T-helper 2 cell treated with Interferon-gamma antibody and Interleukin-4, amounts not matched to agents 100 ng/mL and 5 ng/mL, for 36 hours (primary cell): ENCODE results near the gene CGNL1. TPM values are rescaled to one million over a fixed set of nuclear protein-coding genes. Genes with fewer than 3 reads are reported as not detected.

Experiments
- intact Hi-C: fragments of 100-400 bp; cut with micrococcal nuclease; formaldehyde crosslinking; loops from one replicate; pipeline ENCODE4 v1.15.1; 2023
- total RNA-seq: library from RNA; stranded (reverse); gene quantifications from 2 replicates; pipeline ENCODE4 v1.2.3, GENCODE V29; 2022

CGNL1 gene
- total RNA-seq, 1 donor from 2014 or later = not detected

DNA sequence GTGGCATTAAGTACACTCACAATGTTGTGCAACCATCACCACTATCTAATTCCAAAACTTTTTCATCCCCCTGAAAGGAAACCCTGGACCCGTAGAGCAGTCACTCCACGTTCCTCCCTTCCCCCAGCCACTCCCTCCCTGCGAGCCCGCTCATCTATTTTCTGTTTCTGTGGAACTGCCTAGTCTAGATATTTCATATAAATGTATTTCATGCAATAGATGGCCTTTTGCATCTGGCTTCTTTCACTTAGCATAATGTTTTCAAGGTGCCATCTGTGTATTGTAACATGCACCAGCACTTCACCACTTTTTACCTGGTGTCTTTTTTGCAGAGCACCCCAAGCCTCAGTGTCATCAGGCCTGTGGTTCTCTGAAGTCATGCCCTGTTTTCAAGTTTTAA is 10.7 kb downstream of the CGNL1 start:
- intact Hi-C loops = no loop called here

DNA sequence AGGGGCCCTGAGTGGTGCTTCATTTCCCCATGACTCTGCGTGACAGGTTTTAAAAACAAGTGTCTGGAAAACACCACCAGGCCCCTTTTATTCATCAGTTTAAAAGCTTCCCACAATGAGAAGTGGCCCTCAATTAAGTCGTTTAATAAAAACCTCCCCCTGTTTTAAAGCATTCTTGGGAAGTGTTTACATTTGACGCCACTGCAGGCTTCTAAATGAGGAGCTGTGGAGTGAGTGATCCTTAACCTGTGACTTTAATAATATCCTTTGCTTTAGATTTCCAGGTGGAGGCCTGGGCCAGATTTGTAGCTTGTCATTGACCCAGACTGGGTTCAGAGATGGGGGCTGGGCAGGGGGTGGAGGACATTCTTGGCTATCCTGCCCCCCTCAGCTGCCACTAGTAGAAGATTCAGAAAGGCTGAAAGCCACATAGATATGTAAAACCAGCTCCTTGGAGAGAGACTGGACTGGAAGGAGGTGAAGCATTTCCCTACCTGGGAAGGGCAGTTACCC is 11.3 kb downstream of the CGNL1 start:
- intact Hi-C loops = no loop called here

DNA sequence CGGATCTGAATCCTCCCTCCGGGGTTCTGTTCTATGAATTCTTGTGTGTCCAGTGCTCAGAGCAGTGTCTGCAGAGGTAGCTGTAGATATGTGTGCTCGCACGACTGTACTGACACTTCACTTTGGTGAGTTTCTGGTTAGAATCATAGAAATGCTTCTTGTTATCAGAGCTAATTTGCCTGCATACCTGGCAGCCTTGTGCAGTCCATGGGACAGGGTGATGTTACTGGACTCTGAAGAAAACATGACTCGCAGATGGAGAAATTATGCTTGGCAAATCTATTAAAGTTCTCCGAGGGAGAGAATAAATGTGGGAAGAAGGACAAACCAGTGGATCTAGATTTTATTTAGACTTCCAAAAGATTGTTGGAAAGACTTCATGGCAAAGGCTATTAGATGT is 12.2 kb downstream of the CGNL1 start:
- intact Hi-C loops = no loop called here

DNA sequence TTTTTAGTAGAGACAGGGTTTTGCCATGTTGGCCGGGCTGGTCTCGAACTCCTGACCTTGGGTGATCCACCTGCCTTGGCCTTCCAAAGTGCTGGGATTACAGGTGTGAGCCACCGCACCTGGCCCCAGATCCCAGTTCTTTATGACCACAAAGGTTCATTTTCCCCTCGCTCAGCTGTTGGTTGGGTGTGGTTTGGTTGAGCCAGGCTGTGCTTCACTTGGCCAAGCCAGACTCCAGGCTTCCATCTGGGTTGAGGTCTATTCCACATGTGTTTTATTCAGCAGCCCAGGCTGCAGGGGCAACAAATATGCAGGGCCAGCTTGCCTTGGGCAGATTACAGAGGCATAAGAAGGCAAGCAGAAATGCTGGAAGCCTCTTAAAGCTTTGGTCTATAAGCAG is 13.7 kb downstream of the CGNL1 start:
- intact Hi-C loops = no loop called here

DNA sequence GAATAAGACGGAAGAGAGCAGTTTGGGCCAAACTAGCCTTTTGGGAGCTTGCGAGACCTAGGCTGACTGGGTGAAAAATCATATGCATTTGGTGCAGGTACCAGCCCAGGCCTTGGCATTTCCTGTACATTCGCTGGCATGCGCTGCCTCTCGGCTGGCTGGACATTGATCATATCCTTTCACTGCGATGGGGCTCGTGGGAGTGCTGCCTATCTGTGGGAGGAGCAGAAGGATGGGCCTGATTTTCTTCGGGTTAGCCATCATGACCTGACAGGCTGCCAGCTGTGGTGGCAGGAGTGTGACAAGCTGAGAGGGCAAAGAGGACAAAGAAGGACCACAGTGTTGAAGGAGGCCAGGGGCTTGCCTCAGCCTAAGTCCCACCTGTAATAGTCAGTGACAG is 14.3 kb downstream of the CGNL1 start:
- intact Hi-C loops = no loop called here

DNA sequence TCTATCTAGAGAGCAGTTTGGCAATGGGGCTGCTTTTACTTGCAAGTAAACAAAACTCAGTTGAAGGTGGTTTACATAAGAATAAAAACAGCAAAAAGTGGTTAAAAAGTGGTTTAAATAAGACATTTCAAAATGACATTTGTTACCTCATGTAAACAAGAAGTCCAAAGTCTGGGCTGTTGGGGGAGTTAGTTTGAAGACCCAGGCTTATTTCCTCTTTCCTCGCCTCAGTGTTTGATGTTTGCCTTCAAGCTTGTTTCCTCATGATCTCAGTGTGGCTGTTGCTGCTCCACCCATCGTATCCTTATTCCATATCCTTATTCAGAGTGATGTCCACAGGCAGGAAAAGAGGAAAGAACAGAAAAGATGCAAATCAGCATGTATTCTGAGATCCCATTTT is 15.2 kb downstream of the CGNL1 start:
- intact Hi-C loops = no loop called here

DNA sequence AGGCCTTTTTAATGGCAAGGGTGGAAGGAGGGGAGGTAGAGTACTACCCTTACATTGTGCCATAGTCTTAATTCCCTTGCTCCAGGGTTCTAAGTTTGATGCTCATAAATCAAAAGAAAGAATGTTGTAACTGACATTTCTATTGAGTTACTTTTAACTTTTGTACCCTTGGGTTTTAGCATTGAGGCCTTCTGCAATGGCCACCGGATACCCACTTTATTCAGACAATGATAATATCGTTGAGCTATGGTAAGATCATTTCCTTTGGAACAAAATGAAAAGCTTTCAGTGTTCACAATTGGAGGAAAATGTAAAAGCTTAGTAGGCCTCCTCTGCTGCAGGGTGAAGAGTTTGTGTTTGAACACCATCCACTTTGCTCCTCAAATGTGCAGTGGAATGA is 16.8 kb downstream of the CGNL1 start:
- intact Hi-C loops = no loop called here

DNA sequence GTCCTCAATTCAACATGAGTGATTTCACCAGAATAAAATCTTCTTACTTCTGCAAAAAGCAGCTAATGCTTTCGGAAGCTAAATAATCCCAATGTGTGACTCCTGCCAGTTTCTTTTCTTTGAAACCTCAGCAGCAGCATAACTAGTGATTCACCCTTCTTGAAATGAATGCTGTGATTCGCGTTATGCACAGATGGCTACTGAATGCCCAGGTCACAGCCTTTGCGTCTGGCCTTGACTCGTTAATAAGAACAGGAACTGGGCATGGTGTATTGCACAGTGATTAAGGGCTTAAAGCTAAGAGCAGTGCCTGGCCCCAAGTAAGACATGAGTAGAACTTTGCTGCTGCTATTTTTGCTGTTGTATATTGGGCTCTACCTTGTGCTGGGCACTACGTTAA is 19.0 kb downstream of the CGNL1 start:
- intact Hi-C loops = no loop called here

DNA sequence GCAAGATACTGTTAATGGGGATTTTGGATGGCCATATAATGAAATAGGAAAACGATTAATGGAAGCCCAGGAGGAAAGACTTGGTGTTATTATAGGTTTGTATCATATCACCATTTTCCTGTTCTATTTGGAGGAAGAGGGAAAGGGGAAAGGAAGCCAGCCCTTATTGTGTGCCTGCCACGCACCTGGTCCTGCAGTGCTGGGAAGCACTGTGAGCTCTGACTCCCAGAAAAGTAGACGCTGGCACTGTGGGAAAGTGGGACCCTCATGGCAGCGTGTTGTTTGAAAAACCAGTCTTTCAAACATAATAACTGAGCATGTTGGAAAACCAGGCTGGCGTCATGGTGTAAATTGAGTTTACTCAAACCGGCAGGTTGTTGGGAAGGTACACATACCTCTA is 22.0 kb downstream of the CGNL1 start:
- intact Hi-C loops = no loop called here

DNA sequence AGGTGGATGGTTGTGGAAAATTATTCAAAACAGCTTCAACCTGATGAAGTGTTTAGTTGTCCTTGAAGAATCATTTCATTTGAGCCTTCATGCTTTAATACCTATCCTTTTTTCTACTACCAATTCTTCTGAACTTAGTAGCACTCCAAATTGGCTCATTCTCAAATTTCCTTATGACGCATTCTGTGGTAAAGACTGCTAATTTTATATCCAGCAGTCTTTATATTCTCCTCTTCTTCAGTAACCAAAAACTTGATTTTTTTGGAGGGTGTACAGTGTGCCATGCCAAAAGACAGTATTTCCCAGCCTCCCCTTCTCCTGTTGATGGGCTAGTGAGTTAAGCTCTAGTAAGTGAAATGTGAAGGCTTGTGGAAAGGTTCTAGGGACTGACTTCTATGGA is 25.2 kb downstream of the CGNL1 start:
- intact Hi-C loops = no loop called here

DNA sequence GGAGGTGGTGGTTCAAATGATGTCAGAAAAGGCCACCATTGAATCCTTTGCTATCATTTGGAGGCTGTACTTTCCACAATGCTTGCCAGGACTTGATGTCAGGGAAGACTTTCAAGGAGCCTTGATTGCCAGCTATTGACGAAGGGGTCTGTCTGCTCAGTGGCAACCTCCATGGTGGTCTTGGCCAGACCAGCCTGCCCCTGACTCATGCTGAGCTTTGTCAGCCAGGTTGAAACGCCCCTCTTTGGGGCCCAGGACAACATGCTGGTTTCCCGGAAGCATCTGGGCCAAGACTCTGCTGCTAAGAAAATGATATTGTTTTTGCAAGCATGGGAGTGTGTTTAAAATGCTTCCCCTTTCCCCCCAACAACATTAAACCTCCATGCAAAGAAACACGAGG is 26.7 kb downstream of the CGNL1 start:
- intact Hi-C loops = no loop called here

DNA sequence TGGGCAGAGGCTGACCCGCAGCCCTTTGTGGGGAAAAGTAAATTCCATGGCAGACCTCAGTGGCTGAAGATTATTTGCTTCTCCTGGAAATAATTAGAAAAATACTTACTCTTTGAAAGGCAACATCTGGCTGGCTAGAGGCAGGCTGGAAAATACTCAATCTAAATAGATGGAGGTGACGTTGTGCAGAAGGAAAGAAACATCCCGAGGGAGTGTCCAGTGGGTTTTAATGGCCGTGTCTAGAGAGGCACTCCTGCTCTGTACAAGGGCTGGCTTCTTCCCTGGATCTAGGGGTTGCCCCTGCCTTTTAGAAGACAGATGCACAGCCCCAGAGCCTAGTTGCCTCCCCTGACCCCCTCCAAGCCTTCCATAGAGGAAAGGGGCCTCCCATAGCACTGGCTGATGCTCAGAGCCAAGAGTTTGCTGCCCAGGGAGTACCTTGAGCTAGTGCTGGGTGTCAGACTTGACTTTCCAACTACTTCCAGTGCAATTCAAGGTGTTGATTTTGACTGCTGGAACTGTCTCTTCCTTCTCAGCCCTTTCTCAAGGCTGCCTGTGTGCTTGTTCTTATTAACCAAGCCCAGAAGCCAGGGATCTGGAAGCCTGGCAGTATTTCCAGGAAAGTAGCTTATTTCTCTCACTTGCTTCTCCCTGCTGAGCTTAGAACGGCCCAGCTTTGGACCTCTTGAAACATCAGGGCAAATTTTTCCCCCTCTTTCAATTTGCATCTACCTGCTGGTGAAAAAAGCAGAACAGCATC is 27.4 kb downstream of the CGNL1 start:
- intact Hi-C loops = no loop called here

DNA sequence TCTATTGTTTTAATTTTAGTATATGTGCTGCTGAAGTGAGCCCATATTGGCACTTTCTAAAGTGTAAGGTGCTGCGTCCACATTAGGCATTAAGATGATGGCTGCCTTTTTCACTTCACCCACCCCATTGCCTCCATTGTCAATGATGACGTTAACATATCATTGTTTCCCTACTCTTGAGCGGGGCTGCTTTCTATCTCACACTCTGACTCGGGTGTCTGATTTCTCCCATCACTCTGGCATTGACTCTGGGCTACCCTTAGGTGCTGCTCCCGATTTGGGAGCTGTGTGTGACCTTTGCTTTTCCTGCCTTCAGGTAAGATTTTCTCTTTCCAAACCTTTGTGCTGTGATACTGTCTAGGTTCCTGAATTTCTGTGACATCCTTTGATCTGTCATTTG is 28.8 kb downstream of the CGNL1 start:
- intact Hi-C loops = no loop called here

DNA sequence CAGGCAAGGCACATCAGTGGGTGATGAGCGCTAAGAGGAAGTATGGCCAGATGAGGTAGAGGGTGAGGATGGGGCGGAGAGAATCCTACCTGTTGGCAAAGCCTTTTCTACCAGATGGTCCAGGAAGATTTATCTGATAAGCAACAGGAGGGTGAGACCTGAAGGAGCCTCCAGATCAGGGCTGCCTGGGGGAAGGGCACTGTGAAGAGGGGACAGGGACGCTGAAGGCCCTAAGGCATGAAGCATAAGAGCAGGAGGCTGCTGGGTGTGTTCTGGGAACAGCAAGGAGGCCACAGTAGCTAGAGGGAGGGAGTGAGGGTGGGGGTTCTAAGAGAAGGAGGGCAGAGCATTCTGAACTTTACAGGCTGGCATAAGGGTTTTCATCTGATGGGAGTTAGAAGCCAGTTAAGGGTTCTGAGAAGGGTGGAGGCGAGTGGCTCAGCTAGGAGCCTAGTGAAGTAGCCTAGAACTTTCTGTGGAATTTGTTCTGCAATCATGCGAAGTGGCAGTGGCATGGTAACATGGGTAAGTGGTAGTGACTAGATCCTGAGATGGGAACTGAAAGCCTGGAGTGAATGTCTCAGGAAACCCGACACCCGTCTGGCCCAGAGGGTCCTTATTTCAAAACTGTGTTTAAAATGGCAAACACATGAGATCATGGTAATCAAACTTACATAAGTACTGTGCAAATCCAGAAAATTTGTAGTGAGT is 29.9 kb downstream of the CGNL1 start:
- intact Hi-C loops = no loop called here

DNA sequence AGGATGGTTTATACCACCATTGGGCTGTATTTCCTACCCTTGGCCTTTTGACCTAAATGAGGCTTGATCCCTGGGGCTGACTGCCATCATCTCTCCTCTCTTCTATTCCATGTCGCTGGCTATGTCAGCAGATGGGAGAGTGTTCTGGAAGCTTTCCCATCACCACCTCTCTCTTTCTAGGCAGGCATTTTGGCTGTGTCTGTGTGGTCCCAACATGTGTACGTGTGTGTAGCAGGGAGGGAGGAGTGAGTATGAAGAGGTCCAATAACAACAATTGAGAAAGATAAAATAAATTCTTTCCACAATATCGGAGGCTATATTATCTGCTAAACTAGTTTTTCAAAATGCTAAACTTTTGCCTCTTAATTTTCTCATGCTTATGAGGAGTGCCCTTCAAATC is 34.1 kb downstream of the CGNL1 start:
- intact Hi-C loops = no loop called here

DNA sequence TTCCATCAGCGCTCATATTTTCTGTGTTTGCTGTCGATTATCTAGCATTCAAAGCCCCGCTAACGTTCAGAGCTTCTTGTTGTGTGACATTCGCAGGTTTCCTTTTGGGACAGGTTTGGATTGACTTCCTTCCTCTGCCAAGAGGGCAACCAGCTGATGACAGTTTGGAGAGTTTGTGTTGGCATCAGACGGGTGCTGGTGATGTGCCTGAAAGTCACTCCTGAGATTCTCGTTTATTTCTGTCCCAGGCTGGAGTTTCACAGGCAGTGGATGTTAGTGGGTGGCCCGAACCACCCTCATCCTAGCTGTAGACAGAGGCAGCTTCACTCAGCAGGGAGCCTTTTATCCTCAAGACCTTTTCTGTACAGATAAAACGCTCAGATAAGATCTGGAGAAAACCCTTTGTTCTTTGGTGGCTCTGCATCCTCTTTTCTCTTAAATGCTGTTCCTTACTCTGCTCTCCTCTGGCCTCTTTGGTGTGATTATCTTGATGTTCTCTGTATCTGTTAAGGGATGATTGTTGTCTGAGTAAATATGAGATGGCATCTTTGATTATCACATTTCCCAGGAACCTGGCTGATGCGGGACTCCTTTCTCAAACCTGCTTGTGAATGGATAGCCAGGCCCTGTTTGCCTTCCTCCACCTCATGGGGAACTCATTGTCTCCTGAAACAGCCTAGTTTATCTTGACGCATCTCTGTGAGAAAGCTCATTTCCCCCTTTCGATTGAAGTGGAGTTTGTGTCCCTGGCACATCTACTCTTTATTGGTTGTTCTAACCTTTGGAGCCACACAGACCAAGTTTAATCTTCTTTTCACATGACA is 35.9 kb downstream of the CGNL1 start:
- intact Hi-C loops = no loop called here

DNA sequence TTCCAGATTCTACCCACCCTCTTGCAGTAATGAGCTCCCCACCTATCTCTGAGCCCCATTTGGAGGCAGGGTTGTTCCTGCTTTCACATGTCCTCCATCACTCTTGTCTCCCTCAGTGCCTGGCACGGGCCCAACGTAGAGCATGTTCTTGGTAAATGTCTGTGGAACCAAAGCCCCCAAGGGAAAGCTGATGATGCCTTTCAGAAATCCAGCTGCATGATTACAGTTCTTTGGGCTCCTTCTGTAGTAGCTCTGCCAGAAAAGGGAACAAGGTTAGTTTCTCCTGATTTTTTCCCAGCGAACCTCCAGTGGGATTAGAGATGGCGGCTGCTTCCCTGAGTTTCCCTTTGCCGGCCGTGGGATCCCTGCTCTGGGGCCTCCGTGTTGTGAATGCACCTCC is 39.3 kb downstream of the CGNL1 start:
- intact Hi-C loops = no loop called here

DNA sequence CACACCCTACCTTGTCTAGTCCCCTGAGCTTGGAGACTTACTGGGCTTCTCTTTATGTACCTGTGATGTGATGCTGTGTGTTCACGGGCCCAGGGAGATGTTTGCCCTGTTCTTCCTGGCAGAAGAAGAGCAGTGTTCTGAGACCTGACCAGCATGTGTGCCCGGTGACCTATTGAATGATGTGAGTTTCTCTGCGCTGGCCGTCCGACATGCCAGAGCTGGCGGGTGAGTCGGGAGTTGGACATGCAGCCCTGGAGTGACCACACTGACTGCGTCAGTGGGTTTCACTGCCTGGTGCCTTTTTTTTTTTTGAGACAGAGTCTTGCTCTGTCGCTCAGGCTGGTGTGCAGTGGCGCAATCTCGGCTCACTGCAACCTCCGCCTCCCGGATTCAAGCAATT is 42.3 kb downstream of the CGNL1 start:
- intact Hi-C loops = no loop called here

DNA sequence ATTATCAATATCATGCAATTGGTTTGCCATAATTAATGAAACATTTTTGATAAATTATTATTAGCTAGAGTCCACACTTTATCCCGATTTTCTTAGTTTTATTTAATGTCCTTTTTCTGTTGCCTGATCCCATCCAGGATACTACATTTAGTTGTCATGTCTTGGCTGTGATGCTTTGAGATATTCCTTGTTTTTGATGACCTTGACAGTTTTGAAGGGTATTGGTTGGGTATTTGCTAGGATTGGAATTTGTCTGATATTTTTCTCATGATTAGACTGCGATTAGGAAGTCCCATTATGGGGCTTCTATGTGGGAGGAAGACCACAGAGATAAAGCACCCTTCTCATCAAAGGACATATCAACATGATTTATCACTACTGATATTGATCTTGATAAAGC is 43.0 kb downstream of the CGNL1 start:
- intact Hi-C loops = no loop called here

DNA sequence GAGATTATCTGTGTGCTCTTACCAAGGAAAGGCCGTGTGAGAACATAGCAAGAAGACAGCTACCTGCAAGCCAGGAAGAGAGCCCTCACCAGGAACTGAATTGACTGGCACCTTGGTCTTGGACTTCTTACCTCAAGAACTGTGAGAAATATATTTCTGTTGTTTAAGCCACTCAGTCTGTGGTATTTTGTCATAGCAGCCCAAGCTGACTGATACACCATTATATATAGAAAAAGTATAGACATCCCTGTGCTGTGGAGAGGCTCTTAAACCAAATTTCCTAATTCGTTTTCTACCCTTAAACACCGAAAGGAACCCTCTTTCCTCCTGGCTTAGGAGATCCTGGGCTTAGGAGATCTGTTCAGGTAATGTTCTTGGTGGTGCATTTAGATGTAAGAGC is 44.8 kb downstream of the CGNL1 start:
- intact Hi-C loops = no loop called here

DNA sequence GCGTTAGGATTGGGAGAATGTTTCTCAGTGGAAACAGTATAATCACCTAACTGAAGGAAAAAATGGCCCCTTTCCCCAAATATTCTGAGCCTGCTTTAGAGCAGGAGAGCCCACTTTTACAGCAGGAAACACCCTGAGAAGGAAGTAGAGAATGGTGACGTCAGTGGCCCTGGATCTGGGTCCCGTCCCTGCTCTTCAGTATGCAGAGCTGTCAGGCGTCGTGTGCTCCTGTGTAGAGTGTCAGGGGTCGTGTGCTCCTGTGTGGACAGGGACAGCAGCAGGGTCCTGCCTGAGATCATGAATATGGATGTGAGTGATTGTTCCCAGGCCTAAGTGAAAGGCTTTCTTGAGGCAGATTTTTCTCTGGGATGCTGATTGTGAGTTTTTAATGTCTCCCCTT is 45.2 kb downstream of the CGNL1 start:
- intact Hi-C loops = no loop called here

DNA sequence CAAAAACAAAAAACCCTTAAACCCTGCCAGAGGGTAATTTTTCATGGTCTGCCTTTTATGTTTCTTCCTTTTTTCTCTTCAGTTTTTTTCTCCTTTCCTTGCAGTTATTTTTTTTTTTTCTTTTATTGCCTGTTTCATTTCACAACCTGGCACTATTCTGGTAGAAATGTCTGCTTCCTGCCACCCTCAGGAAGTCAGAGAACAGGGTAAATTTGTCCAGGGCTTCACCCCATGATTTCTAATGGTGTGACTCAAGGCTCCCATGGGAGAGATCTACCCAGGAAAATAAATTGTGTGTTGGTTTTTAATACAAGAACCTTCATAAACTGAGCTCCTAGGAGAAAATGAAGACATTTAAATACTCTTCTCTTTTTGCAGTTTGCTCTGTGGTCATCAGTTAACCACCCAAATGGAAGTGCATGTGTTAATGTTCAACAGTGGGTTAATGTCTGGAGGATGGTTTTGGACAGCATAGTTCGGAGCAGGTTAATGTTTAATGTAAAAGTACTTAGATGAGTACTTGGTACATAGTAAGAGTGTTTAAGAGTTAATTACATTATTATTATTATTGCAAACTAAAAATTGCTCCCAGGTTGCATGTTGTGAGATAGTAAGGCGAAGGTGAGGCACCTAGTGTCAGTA is 45.9 kb downstream of the CGNL1 start:
- intact Hi-C loops = no loop called here
